Measurements from ENCODE around the gene ZBTB39.

- TF ChIP-seq CTCF (IDR thresholded peaks at IDR 0.05) (no peak), POLR2A (IDR thresholded peaks at IDR 0.05) (no peak)
Measured at GRCh38 chr12:56998316-56998715, 8.0 kb downstream of the ZBTB39 start.

All from lower leg skin (tissue), 3 donors.